ENCODE data around the gene LIN28B.

Gene LIN28B

GRCh38 chr6:105087571-105088211, 130.8 kb downstream of the LIN28B start:
- ChIA-PET CTCF (interaction anchor here (0.5 to 6.8 kb wide), 80 partner anchors 9 to 1479 kb away, joined by 3 to 79 read pairs (median 4); partner anchors contain the start of genes HACE1, LIN28B and PREP), POLR2A (no interaction called here)
- Histone ChIP-seq H3K4me1 (ENCODE audit: control insufficient read depth, insufficient read depth, low read length) (no peaks in the 10 kb centered on the region), H3K36me3 (ENCODE audit: control insufficient read depth in 2 of 2, insufficient read depth in 1 of 2, low read length in 2 of 2) (no peaks in the 10 kb centered on the region), H3K9me3 (ENCODE audit: control insufficient read depth, insufficient read depth, low read depth, low read length) (no peaks in the 10 kb centered on the region), H3K27ac (ENCODE audit: extremely low read depth, low read depth, low read length) (no peak overlapping the region), H3K4me3 (ENCODE audit: low read depth, low read length) (no peak overlapping the region)
- no peak for TF ChIP-seq ZNF776 (tag by site-specific recombination; IDR thresholded peaks at IDR 0.05; ENCODE audit: borderline replicate concordance)
- no peak for TF ChIP-seq PRDM1 (tag by site-specific recombination; IDR thresholded peaks at IDR 0.05)
- no peak for TF ChIP-seq ZNF426 (tag by site-specific recombination; IDR thresholded peaks at IDR 0.05)
- no peak for TF ChIP-seq ZFP3 (tag by site-specific recombination; IDR thresholded peaks at IDR 0.05; ENCODE audit: low read depth)
- no peak for TF ChIP-seq ZNF544 (tag by site-specific recombination; IDR thresholded peaks at IDR 0.05)
- no peak; the same call in 1 of the 2 replicates for TF ChIP-seq ZNF501 (tag by site-specific recombination; IDR thresholded peaks at IDR 0.05)
- TF ChIP-seq PBX3 (CRISPR knock-in tag; IDR thresholded peaks at IDR 0.05), result no peak
- TF ChIP-seq ZNF76 (tag by site-specific recombination; IDR thresholded peaks at IDR 0.05; ENCODE audit: borderline replicate concordance, low read depth), result no peak
- no peak for TF ChIP-seq HOXC10 (CRISPR knock-in tag; IDR thresholded peaks at IDR 0.05)
- peak; percentile 70 for TF ChIP-seq CTCF (tag by site-specific recombination; IDR thresholded peaks at IDR 0.05)
- no peak for TF ChIP-seq ZSCAN16 (tag by site-specific recombination; IDR thresholded peaks at IDR 0.05)
- 0 out of 2 replicates have a peak, but pooled peaks have one; percentile 9 for TF ChIP-seq ZNF629 (tag by site-specific recombination; IDR thresholded peaks at IDR 0.05)
- TF ChIP-seq ZNF747 (tag by site-specific recombination; IDR thresholded peaks at IDR 0.05), result no peak
- no peak for TF ChIP-seq AEBP2 (tag by site-specific recombination; IDR thresholded peaks at IDR 0.05; ENCODE audit: borderline replicate concordance)
- TF ChIP-seq PATZ1 (tag by site-specific recombination; IDR thresholded peaks at IDR 0.05), result no peak
- no peak for TF ChIP-seq KLF16 (tag by site-specific recombination; IDR thresholded peaks at IDR 0.05)
- TF ChIP-seq ZNF610 (tag by site-specific recombination; IDR thresholded peaks at IDR 0.05; ENCODE audit: borderline replicate concordance), result no peak
- no peak for TF ChIP-seq ZBTB8A (tag by site-specific recombination; IDR thresholded peaks at IDR 0.05)
- TF ChIP-seq ZNF26 (tag by site-specific recombination; IDR thresholded peaks at IDR 0.05), result no peak
- no peak for TF ChIP-seq SP7 (tag by site-specific recombination; IDR thresholded peaks at IDR 0.05)
- no peak for TF ChIP-seq ZNF596 (tag by site-specific recombination; IDR thresholded peaks at IDR 0.05)
- no peak for TF ChIP-seq KLF7 (tag by site-specific recombination; IDR thresholded peaks at IDR 0.05; ENCODE audit: borderline replicate concordance)
- no peak for TF ChIP-seq PRDM4 (tag by site-specific recombination; IDR thresholded peaks at IDR 0.05)
- no peak for TF ChIP-seq ZNF354C (tag by site-specific recombination; IDR thresholded peaks at IDR 0.05; ENCODE audit: borderline replicate concordance, low read depth)
- no peak for TF ChIP-seq ZNF132 (tag by site-specific recombination; IDR thresholded peaks at IDR 0.05; ENCODE audit: borderline replicate concordance)
- no peak for TF ChIP-seq ZNF621 (tag by site-specific recombination; IDR thresholded peaks at IDR 0.05)

Data from HEK293 (cell line).